B cell (primary cell): ENCODE data around the gene MAB21L4. TPM values are rescaled to one million over a fixed set of nuclear protein-coding genes. Genes with fewer than 3 reads are reported as not detected.

Source experiments
- ATAC-seq: fragments of 200-7000 bp; cut with Tn5 transposase; one replicate; pipeline ENCODE4 v1.10.0; 2021; ENCODE audit warnings: low read depth, mild to moderate bottlenecking, moderate number of reproducible peaks, moderate library complexity
- CTCF ChIA-PET: fragments of 350-600 bp; sonication (Branson Sonifier 250); formaldehyde crosslinking; loops from one replicate; lab custom pipeline; 2021; ENCODE audit warnings: antibody characterized with exemption, inconsistent platforms; lab: Charles Lee
- POLR2A ChIA-PET: fragments of 350-600 bp; sonication (Branson Sonifier 250); formaldehyde crosslinking; loops from one replicate; lab custom pipeline; 2021; ENCODE audit warnings: antibody characterized with exemption; lab: Charles Lee
- DNase-seq: peaks from one replicate; pipeline ENCODE4 v3.0.0; 2013
- H2AFZ ChIP-seq: 2 replicates; pipeline ENCODE4 v1.6.1; 2012; ENCODE audit warnings: mild to moderate bottlenecking, low read depth, low read length; ENCODE audit not compliant: insufficient read depth, poor library complexity, severe bottlenecking
- H3K27ac ChIP-seq, 2 donors: 1 replicate in 1 of 2; 2 replicates in 1 of 2; pipeline ENCODE4 v1.5.1; 2012 to 2013; ENCODE audit warnings: low read length in 2 of 2, mild to moderate bottlenecking in 2 of 2, moderate library complexity in 1 of 2
- H3K27me3 ChIP-seq, 4 experiments: fragments of 200-600 bp in 1 of 4; sonication (generic) in 1 of 4; replicated peaks in 1 of 4; 1 replicate in 2 of 4; 2 replicates in 2 of 4; pipeline versions ENCODE4 v1.6.1 to v1.7.0; 2013 to 2016; ENCODE audit warnings: low read length in 3 of 4, mild to moderate bottlenecking in 2 of 4, mixed read lengths in 1 of 4, moderate library complexity in 1 of 4; ENCODE audit not compliant: insufficient read depth in 4 of 4, control insufficient read depth in 3 of 4; ENCODE audit errors: control extremely low read depth in 1 of 4
- H3K36me3 ChIP-seq, 2 experiments: replicated peaks in 1 of 2; 1 replicate in 1 of 2; 2 replicates in 1 of 2; pipeline versions ENCODE4 v1.6.1 to v1.7.1; 2013; ENCODE audit warnings: low read length in 1 of 2; ENCODE audit not compliant: insufficient read depth in 2 of 2, control insufficient read depth in 1 of 2; ENCODE audit errors: control extremely low read depth in 1 of 2, extremely low read depth in 1 of 2
- H3K4me1 ChIP-seq, 2 donors: fragments of 200-600 bp in 1 of 2; sonication (generic) in 1 of 2; 1 replicate in 1 of 2; 2 replicates in 1 of 2; pipeline versions ENCODE4 v1.5.1 to v1.6.1; 2013 to 2017; ENCODE audit warnings: low read length in 2 of 2; ENCODE audit not compliant: control insufficient read depth in 2 of 2, insufficient read depth in 2 of 2
- H3K4me2 ChIP-seq: replicated peaks from 2 replicates; pipeline ENCODE3; 2012; ENCODE audit warnings: mild to moderate bottlenecking, low read depth, low read length; ENCODE audit not compliant: poor library complexity, severe bottlenecking
- H3K4me3 ChIP-seq, 5 experiments: fragments of 200-600 bp in 1 of 5; sonication (generic) in 1 of 5; 1 replicate in 3 of 5; 2 replicates in 2 of 5; pipeline versions ENCODE4 v1.5.1 to v1.7.0; 2011 to 2016; ENCODE audit warnings: low read length in 4 of 5, mild to moderate bottlenecking in 4 of 5, low read depth in 2 of 5, control low read depth in 1 of 5, moderate library complexity in 1 of 5; ENCODE audit not compliant: insufficient read depth in 1 of 5; ENCODE audit errors: control extremely low read depth in 1 of 5, extremely low read depth in 1 of 5
- H3K79me2 ChIP-seq: fragments of 200-600 bp; sonication (generic); one replicate; pipeline ENCODE4 v1.6.0; 2016; ENCODE audit warnings: low read length; ENCODE audit not compliant: control insufficient read depth, insufficient read depth
- H3K9ac ChIP-seq: fragments of 200-600 bp; sonication (generic); 2 replicates; pipeline ENCODE4 v1.6.1; 2017; ENCODE audit warnings: mild to moderate bottlenecking, low read length, moderate library complexity
- H3K9me3 ChIP-seq, 3 donors: one replicate each; pipeline versions ENCODE4 v1.6.1 to v1.7.1; 2013; ENCODE audit warnings: low read length in 2 of 3; ENCODE audit not compliant: control insufficient read depth in 2 of 3, insufficient read depth in 1 of 3; ENCODE audit errors: control extremely low read depth in 1 of 3
- H4K20me1 ChIP-seq: 2 replicates; pipeline ENCODE4 v1.6.0; 2012; ENCODE audit warnings: mild to moderate bottlenecking, low read length; ENCODE audit not compliant: insufficient read depth, control insufficient read depth, poor library complexity, severe bottlenecking
- H3K27ac Mint-ChIP-seq: one replicate; pipeline ENCODE4 v1.8.0; 2021; ENCODE audit warnings: mixed read lengths
- H3K27me3 Mint-ChIP-seq: one replicate; pipeline ENCODE4 v1.8.0; 2021; ENCODE audit warnings: mixed read lengths
- H3K4me1 Mint-ChIP-seq: one replicate; pipeline ENCODE4 v1.8.0; 2021; ENCODE audit warnings: mixed read lengths
- H3K4me3 Mint-ChIP-seq: one replicate; pipeline ENCODE4 v1.8.0; 2021; ENCODE audit warnings: mixed read lengths
- H3K9me3 Mint-ChIP-seq: one replicate; pipeline ENCODE4 v1.8.0; 2022; ENCODE audit warnings: mixed read lengths; ENCODE audit not compliant: insufficient read depth
- EZH2 ChIP-seq: IDR thresholded peaks from 2 replicates; pipeline ENCODE4 v1.6.1; 2012; ENCODE audit warnings: borderline replicate concordance, low read depth, mild to moderate bottlenecking, moderate library complexity, low read length; ENCODE audit not compliant: insufficient read depth, poor library complexity, severe bottlenecking
- WGBS: methylation state at CpG from one replicate; pipeline ENCODE4 v1.1.5; 2013; ENCODE audit warnings: missing lambda C conversion rate; ENCODE audit not compliant: insufficient coverage; 5-methylcytosine and 5-hydroxymethylcytosine counted together
- intact Hi-C: fragments of 100-400 bp; cut with micrococcal nuclease; formaldehyde crosslinking; loops from one replicate; pipeline ENCODE4 v1.10.0; 2022
- polyA plus RNA-seq: library from polyadenylated mRNA; depleted of rRNA; stranded (reverse); fragments of >200 nt; gene quantifications from 2 replicates; pipeline ENCODE4 v1.2.3, GENCODE V29; 2012
- total RNA-seq, 2 donors: library from RNA; stranded (reverse); fragments of 120-200 nt in 1 of 2; gene quantifications; 1 replicate in 1 of 2; 2 replicates in 1 of 2; pipeline versions ENCODE4 v1.2.3 to v1.2.4, GENCODE V29; 2013 to 2022
- TF ChIP-seq, protein P1 (sequence below): fragments of 200-600 bp; IDR thresholded peaks from one replicate; pipeline ENCODE4 v1.8.0; 2022; ENCODE audit warnings: antibody characterized with exemption, mild to moderate bottlenecking

The MAB21L4 gene
- total and polyA plus RNA-seq, 2 donors (not counting 1 experiment from before 2014, with no cell fraction given) = not detected

GRCh38 chr2:240896394-240896793 is 438 bp upstream of the MAB21L4 start:
- no peak overlapping the region for H3K27ac ChIP-seq
- POLR2A ChIA-PET = no interaction called here
- H2AFZ ChIP-seq = no peak overlapping the region
- H3K4me3 ChIP-seq = no peak overlapping the region
- ATAC-seq = no peak
- 81% methylated on average over 7 of the region's 7 CpGs for WGBS
- no peak for DNase-seq
- H3K9me3 ChIP-seq = no peaks in the 10 kb centered on the region
- no peak overlapping the region for H3K27ac Mint-ChIP-seq
- no peaks in the 10 kb centered on the region for H3K9me3 Mint-ChIP-seq
- H3K36me3 ChIP-seq = no peaks in the 10 kb centered on the region
- TF ChIP-seq EZH2 = no peak
- TF ChIP-seq, protein P1, sequence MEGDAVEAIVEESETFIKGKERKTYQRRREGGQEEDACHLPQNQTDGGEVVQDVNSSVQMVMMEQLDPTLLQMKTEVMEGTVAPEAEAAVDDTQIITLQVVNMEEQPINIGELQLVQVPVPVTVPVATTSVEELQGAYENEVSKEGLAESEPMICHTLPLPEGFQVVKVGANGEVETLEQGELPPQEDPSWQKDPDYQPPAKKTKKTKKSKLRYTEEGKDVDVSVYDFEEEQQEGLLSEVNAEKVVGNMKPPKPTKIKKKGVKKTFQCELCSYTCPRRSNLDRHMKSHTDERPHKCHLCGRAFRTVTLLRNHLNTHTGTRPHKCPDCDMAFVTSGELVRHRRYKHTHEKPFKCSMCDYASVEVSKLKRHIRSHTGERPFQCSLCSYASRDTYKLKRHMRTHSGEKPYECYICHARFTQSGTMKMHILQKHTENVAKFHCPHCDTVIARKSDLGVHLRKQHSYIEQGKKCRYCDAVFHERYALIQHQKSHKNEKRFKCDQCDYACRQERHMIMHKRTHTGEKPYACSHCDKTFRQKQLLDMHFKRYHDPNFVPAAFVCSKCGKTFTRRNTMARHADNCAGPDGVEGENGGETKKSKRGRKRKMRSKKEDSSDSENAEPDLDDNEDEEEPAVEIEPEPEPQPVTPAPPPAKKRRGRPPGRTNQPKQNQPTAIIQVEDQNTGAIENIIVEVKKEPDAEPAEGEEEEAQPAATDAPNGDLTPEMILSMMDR = no peak
- no peaks in the 10 kb centered on the region for H3K79me2 ChIP-seq
- H3K4me3 Mint-ChIP-seq = no peak overlapping the region
- H3K4me1 Mint-ChIP-seq = no peaks in the 10 kb centered on the region
- no peak overlapping the region for H3K4me2 ChIP-seq
- peaks cover 0 to 8% of the 10 kb centered on the region in 2 donors for H3K4me1 ChIP-seq
- H3K27me3 Mint-ChIP-seq = peaks cover 3% of the 10 kb centered on the region
- H4K20me1 ChIP-seq = no peaks in the 10 kb centered on the region
- CTCF ChIA-PET = no interaction called here
- intact Hi-C loops = no loop called here
- H3K9ac ChIP-seq = no peak overlapping the region
- no peaks in the 10 kb centered on the region for H3K27me3 ChIP-seq

- H3K4me2 ChIP-seq = no peak overlapping the region
- no peaks in the 10 kb centered on the region for H3K9me3 ChIP-seq
- no peaks in the 10 kb centered on the region for H3K79me2 ChIP-seq
- no peak overlapping the region for H2AFZ ChIP-seq
- peaks cover 0 to 8% of the 10 kb centered on the region in 2 donors for H3K4me1 ChIP-seq
- H3K27me3 ChIP-seq = no peaks in the 10 kb centered on the region
- H3K27ac Mint-ChIP-seq = no peak overlapping the region
- intact Hi-C loops = no loop called here
- 89% methylated on average over 28 of the region's 28 CpGs for WGBS
- no peak overlapping the region for H3K27ac ChIP-seq
- no peak for DNase-seq
- H3K9ac ChIP-seq = no peak overlapping the region
- H4K20me1 ChIP-seq = no peaks in the 10 kb centered on the region
- H3K4me1 Mint-ChIP-seq = no peaks in the 10 kb centered on the region
- ChIA-PET POLR2A (no interaction called here), CTCF (no interaction called here)
- H3K36me3 ChIP-seq = no peaks in the 10 kb centered on the region
- no peak for ATAC-seq
- H3K4me3 Mint-ChIP-seq = no peak overlapping the region
- H3K4me3 ChIP-seq = no peak overlapping the region
- H3K27me3 Mint-ChIP-seq = peaks cover 3% of the 10 kb centered on the region
- no peaks in the 10 kb centered on the region for H3K9me3 Mint-ChIP-seq
- TF ChIP-seq, protein P1 = no peak
- no peak for TF ChIP-seq EZH2
Observed at GRCh38 chr2:240894836-240895558, 959 bp downstream of the MAB21L4 start.
